Osteocyte (in vitro differentiated cells): Measurements from ENCODE around the gene GJC3. TPM values are rescaled to one million over a fixed set of nuclear protein-coding genes. Genes with fewer than 3 reads are reported as not detected.

Source experiments
- DNase-seq: peaks from one replicate; pipeline ENCODE4 v3.0.0; 2021; ENCODE audit warnings: mixed read lengths; ENCODE audit not compliant: unreplicated experiment; ENCODE audit errors: extremely low spot score
- H3K27ac Mint-ChIP-seq: one replicate; pipeline ENCODE4 v1.8.0; 2021; ENCODE audit warnings: mild to moderate bottlenecking, mixed read lengths; ENCODE audit not compliant: unreplicated experiment
- H3K27me3 Mint-ChIP-seq: one replicate; pipeline ENCODE4 v1.8.0; 2021; ENCODE audit warnings: mixed read lengths; ENCODE audit not compliant: unreplicated experiment
- H3K36me3 Mint-ChIP-seq: one replicate; pipeline ENCODE4 v1.8.0; 2021; ENCODE audit warnings: mixed read lengths; ENCODE audit not compliant: unreplicated experiment
- H3K4me1 Mint-ChIP-seq: one replicate; pipeline ENCODE4 v1.8.0; 2021; ENCODE audit warnings: mixed read lengths; ENCODE audit not compliant: unreplicated experiment
- H3K4me3 Mint-ChIP-seq: one replicate; pipeline ENCODE4 v1.8.0; 2021; ENCODE audit warnings: mild to moderate bottlenecking, moderate library complexity, mixed read lengths; ENCODE audit not compliant: unreplicated experiment
- H3K9me3 Mint-ChIP-seq: one replicate; pipeline ENCODE4 v1.8.0; 2021; ENCODE audit warnings: mixed read lengths; ENCODE audit not compliant: unreplicated experiment
- CTCF ChIP-seq: fragments of 200-600 bp; sonication (generic); IDR thresholded peaks from 2 replicates; pipeline ENCODE4 v1.5.0; 2021; ENCODE audit warnings: antibody characterized with exemption, mild to moderate bottlenecking, moderate library complexity
- total RNA-seq: library from RNA; stranded (reverse); gene quantifications from 2 replicates; pipeline ENCODE4 v1.2.1, GENCODE V29; 2021

GJC3 gene
- total RNA-seq, 1 donor from 2014 or later, result not detected

GRCh38 chr7:99919814-99920112, 9.7 kb downstream of the GJC3 start:
- Mint-ChIP-seq H3K36me3 (peaks cover 6% of the 10 kb centered on the region), H3K27me3 (no peaks in the 10 kb centered on the region), H3K4me3 (peak overlapping the region; percentile 84), H3K27ac (peak overlapping the region; percentile 92), H3K9me3 (peaks cover 7% of the 10 kb centered on the region), H3K4me1 (peaks cover 20% of the 10 kb centered on the region)
- no peak for TF ChIP-seq CTCF
- DNase-seq, result no peak

- peaks cover under 1% of the 10 kb centered on the region for H3K27me3 Mint-ChIP-seq
- peak; percentile 17 for TF ChIP-seq CTCF
- peak; percentile 88 for DNase-seq
- H3K4me1 Mint-ChIP-seq, result peaks cover 20% of the 10 kb centered on the region
- peaks cover 6% of the 10 kb centered on the region for H3K36me3 Mint-ChIP-seq
- H3K9me3 Mint-ChIP-seq, result peaks cover 7% of the 10 kb centered on the region
- H3K27ac Mint-ChIP-seq, result peak within 1 kb of the TSS; percentile 92
- H3K4me3 Mint-ChIP-seq, result peak within 1 kb of the TSS; percentile 84
Measured at GRCh38 chr7:99918959-99919813, 10.2 kb downstream of the GJC3 start, which contains the start of gene TRIM4. Gene TRIM4 (minus strand): TSS chr7:99919530. CDS start chr7:99919401, 129 bp downstream.

- no peak overlapping the region for H3K27ac Mint-ChIP-seq
Measured at GRCh38 chr7:99910976-99911375, 18.4 kb downstream of the GJC3 start.

GRCh38 chr7:99901581-99901980, 27.8 kb downstream of the GJC3 start:
- Mint-ChIP-seq H3K36me3 (peaks cover 29% of the 10 kb centered on the region), H3K27ac (no peak overlapping the region), H3K27me3 (peaks cover 3% of the 10 kb centered on the region), H3K4me3 (no peak overlapping the region), H3K4me1 (no peaks in the 10 kb centered on the region), H3K9me3 (no peaks in the 10 kb centered on the region)
- no peak for TF ChIP-seq CTCF
- no peak for DNase-seq

More at GRCh38 chr7:99910976-99911375, 18.4 kb downstream of the GJC3 start:
- H3K36me3 Mint-ChIP-seq, result peaks cover 4% of the 10 kb centered on the region
- no peaks in the 10 kb centered on the region for H3K4me1 Mint-ChIP-seq
- no peak for TF ChIP-seq CTCF
- peaks cover 9% of the 10 kb centered on the region for H3K27me3 Mint-ChIP-seq
- H3K4me3 Mint-ChIP-seq, result no peak overlapping the region
- DNase-seq, result no peak
- no peaks in the 10 kb centered on the region for H3K9me3 Mint-ChIP-seq

GRCh38 chr7:99899830-99900519, 29.4 kb downstream of the GJC3 start:
- Mint-ChIP-seq H3K27me3 (peaks cover 3% of the 10 kb centered on the region), H3K9me3 (no peaks in the 10 kb centered on the region), H3K4me3 (no peak overlapping the region), H3K4me1 (no peaks in the 10 kb centered on the region), H3K36me3 (peaks cover 29% of the 10 kb centered on the region), H3K27ac (no peak overlapping the region)
- no peak for DNase-seq
- TF ChIP-seq CTCF, result no peak
